Liver (tissue), 9 donors: ENCODE results near the gene HRH2. TPM values are rescaled to one million over a fixed set of nuclear protein-coding genes. Genes with fewer than 3 reads are reported as not detected.

Source experiments
- DNase-seq: peaks from one replicate; pipeline ENCODE4 v3.0.0-alpha.2; 2017; ENCODE audit warnings: low spot score
- H3K27ac ChIP-seq, 2 donors: one replicate each; pipeline ENCODE4 v1.7.0; 2013; ENCODE audit warnings: inconsistent platforms in 2 of 2, low read length in 2 of 2, control low read depth in 1 of 2, low read depth in 1 of 2, mild to moderate bottlenecking in 1 of 2
- H3K27me3 ChIP-seq, 4 donors: one replicate each; pipeline versions ENCODE4 v1.6.1 to v1.7.0; 2013; ENCODE audit warnings: low read length in 3 of 4, inconsistent platforms in 1 of 4, mild to moderate bottlenecking in 1 of 4, moderate library complexity in 1 of 4; ENCODE audit not compliant: control insufficient read depth in 4 of 4, insufficient read depth in 4 of 4
- H3K36me3 ChIP-seq, 4 donors: one replicate each; pipeline versions ENCODE4 v1.6.1 to v1.7.0; 2013; ENCODE audit warnings: low read length in 3 of 4, mild to moderate bottlenecking in 3 of 4, low read depth in 1 of 4, moderate library complexity in 1 of 4; ENCODE audit not compliant: control insufficient read depth in 4 of 4, insufficient read depth in 3 of 4
- H3K4me1 ChIP-seq, 4 donors: one replicate each; pipeline versions ENCODE4 v1.6.1 to v1.7.0; 2013; ENCODE audit warnings: low read length in 3 of 4, mild to moderate bottlenecking in 3 of 4, moderate library complexity in 1 of 4; ENCODE audit not compliant: control insufficient read depth in 4 of 4, insufficient read depth in 4 of 4
- H3K4me3 ChIP-seq, 3 donors: one replicate each; pipeline versions ENCODE4 v1.6.1 to v1.7.0; 2013; ENCODE audit warnings: low read length in 3 of 3, control low read depth in 1 of 3, low read depth in 1 of 3, mild to moderate bottlenecking in 1 of 3
- H3K9ac ChIP-seq, 2 donors: one replicate each; pipeline ENCODE4 v1.7.0; 2013; ENCODE audit warnings: low read length in 2 of 2, mild to moderate bottlenecking in 2 of 2, moderate library complexity in 2 of 2, control low read depth in 1 of 2, low read depth in 1 of 2
- H3K9me3 ChIP-seq, 4 donors: one replicate each; pipeline versions ENCODE4 v1.6.1 to v1.7.0; 2013; ENCODE audit warnings: low read length in 3 of 4; ENCODE audit not compliant: control insufficient read depth in 4 of 4
- ATF3 ChIP-seq: IDR thresholded peaks from 2 replicates; pipeline ENCODE4 v1.6.1; 2016; ENCODE audit warnings: antibody characterized with exemption
- CTCF ChIP-seq: fragments of 150-350 bp; IDR thresholded peaks from 2 replicates; pipeline ENCODE4 v1.5.1; 2017; ENCODE audit warnings: improper control_type of control experiment, low read depth, low read length; ENCODE audit not compliant: missing input control
- EGR1 ChIP-seq, 2 donors: IDR thresholded peaks; 2 replicates each; pipeline ENCODE4 v1.6.1; 2016 to 2018; ENCODE audit warnings: antibody characterized with exemption in 2 of 2, low read depth in 2 of 2
- FOXA1 ChIP-seq: IDR thresholded peaks from 2 replicates; pipeline ENCODE4 v1.6.1; 2016; ENCODE audit warnings: antibody characterized with exemption
- GABPA ChIP-seq, 2 donors: IDR thresholded peaks in 1 of 2; conservative IDR thresholded peaks in 1 of 2; 2 replicates each; pipeline ENCODE4 v1.6.1; 2016; ENCODE audit warnings: antibody characterized with exemption in 2 of 2, mild to moderate bottlenecking in 1 of 2, moderate library complexity in 1 of 2
- HNF4A ChIP-seq, 2 donors: conservative IDR thresholded peaks; 2 replicates each; pipeline ENCODE4 v1.6.1; 2016; ENCODE audit warnings: antibody characterized with exemption in 2 of 2, mild to moderate bottlenecking in 2 of 2
- HNF4G ChIP-seq: IDR thresholded peaks from 2 replicates; pipeline ENCODE4 v1.6.1; 2016; ENCODE audit warnings: antibody characterized with exemption
- JUND ChIP-seq, 2 donors: IDR thresholded peaks; 2 replicates each; pipeline ENCODE4 v1.6.1; 2016; ENCODE audit warnings: antibody characterized with exemption in 2 of 2
- MAX ChIP-seq: IDR thresholded peaks from 2 replicates; pipeline ENCODE4 v1.6.1; 2016; ENCODE audit warnings: antibody characterized with exemption
- NR2F2 ChIP-seq: IDR thresholded peaks from 2 replicates; pipeline ENCODE4 v1.6.1; 2016; ENCODE audit warnings: antibody characterized with exemption
- RAD21 ChIP-seq, 2 donors: IDR thresholded peaks; 2 replicates each; pipeline ENCODE4 v1.6.1; 2016; ENCODE audit warnings: antibody characterized with exemption in 2 of 2, mild to moderate bottlenecking in 2 of 2
- REST ChIP-seq: IDR thresholded peaks from 2 replicates; pipeline ENCODE4 v1.6.1; 2016; ENCODE audit warnings: antibody characterized with exemption, mild to moderate bottlenecking
- RXRA ChIP-seq, 2 donors: IDR thresholded peaks; 2 replicates each; pipeline ENCODE4 v1.6.1; 2017 to 2018; ENCODE audit warnings: antibody characterized with exemption in 2 of 2, mild to moderate bottlenecking in 1 of 2
- TAF1 ChIP-seq: conservative IDR thresholded peaks from 2 replicates; pipeline ENCODE4 v1.6.1; 2016; ENCODE audit warnings: antibody characterized with exemption, mild to moderate bottlenecking
- YY1 ChIP-seq: IDR thresholded peaks from 2 replicates; pipeline ENCODE4 v1.6.1; 2016; ENCODE audit warnings: antibody characterized with exemption, mild to moderate bottlenecking
- ZBTB33 ChIP-seq: IDR thresholded peaks from 2 replicates; pipeline ENCODE4 v1.6.1; 2016; ENCODE audit warnings: antibody characterized with exemption
- WGBS: extraction: QIAGEN DNeasy Blood & Tissue Kit; methylation state at CpG from one replicate; pipeline ENCODE4 v1.1.7; 2013; 5-methylcytosine and 5-hydroxymethylcytosine counted together
- polyA plus RNA-seq, 2 donors: library from polyadenylated mRNA; stranded (reverse) in 1 of 2; unstranded in 1 of 2; fragments of 200-250 nt in 1 of 2; fragments of >200 nt in 1 of 2; fragmentation: Nextera tagmentation in 1 of 2; extraction: Ambion mirVana in 1 of 2; gene quantifications; one replicate each; pipeline versions ENCODE4 v1.2.1 to v1.2.3, GENCODE V29; 2013 to 2015
- total RNA-seq, 2 donors: library from RNA; depleted of rRNA; stranded (reverse); fragments of >200 nt; gene quantifications; one replicate each; pipeline ENCODE4 v1.2.3, GENCODE V29; 2014
- donor health status: healthy.
- donor health status: healthy.
- donor health status: healthy.
- donor health status: healthy.
- donor health status: healthy.

Gene HRH2
- total and polyA plus RNA-seq, 4 donors = 0.44 to 2.6 (median 1.3) TPM

- Histone ChIP-seq H3K4me1 (no peaks in the 10 kb centered on the region), H3K27ac (no peak overlapping the region), H3K27me3 (peaks cover 0 to 2% (median 0%) of the 10 kb centered on the region in 4 donors), H3K9ac (no peak overlapping the region), H3K36me3 (no peaks in the 10 kb centered on the region), H3K9me3 (no peaks in the 10 kb centered on the region), H3K4me3 (no peak overlapping the region)
- TF ChIP-seq TAF1 = no peak
- TF ChIP-seq GABPA (IDR thresholded peaks at IDR 0.05 in 1 of 2, conservative IDR thresholded peaks at IDR 0.05 in 1 of 2) = no peak
- TF ChIP-seq RAD21 (IDR thresholded peaks at IDR 0.05) = no peak
- TF ChIP-seq HNF4A (conservative IDR thresholded peaks at IDR 0.05) = no peak
- TF ChIP-seq YY1 = no peak
- TF ChIP-seq NR2F2 = no peak
- TF ChIP-seq FOXA1 = no peak
- no peak for TF ChIP-seq MAX
- TF ChIP-seq EGR1 (IDR thresholded peaks at IDR 0.05; ENCODE audit: low read depth in 2 of 2) = no peak
- no peak for TF ChIP-seq CTCF
- TF ChIP-seq RXRA (IDR thresholded peaks at IDR 0.05) = no peak
- TF ChIP-seq JUND (IDR thresholded peaks at IDR 0.05) = no peak
- no peak for TF ChIP-seq ATF3
- TF ChIP-seq ZBTB33 = no peak
- no peak for TF ChIP-seq HNF4G
- no peak for TF ChIP-seq REST
- DNase-seq = no peak
- WGBS = 25% methylated on average over 4 of the region's 4 CpGs
These were observed 13.1 kb downstream of the HRH2 start for GRCh38 chr5:175671013-175671412.
